ENCODE measurements around the gene GDAP1L1. TPM values are rescaled to one million over a fixed set of nuclear protein-coding genes. Genes with fewer than 3 reads are reported as not detected.

Gene GDAP1L1
- total RNA-seq, 1 donor from 2014 or later = 0.26 TPM

DNA sequence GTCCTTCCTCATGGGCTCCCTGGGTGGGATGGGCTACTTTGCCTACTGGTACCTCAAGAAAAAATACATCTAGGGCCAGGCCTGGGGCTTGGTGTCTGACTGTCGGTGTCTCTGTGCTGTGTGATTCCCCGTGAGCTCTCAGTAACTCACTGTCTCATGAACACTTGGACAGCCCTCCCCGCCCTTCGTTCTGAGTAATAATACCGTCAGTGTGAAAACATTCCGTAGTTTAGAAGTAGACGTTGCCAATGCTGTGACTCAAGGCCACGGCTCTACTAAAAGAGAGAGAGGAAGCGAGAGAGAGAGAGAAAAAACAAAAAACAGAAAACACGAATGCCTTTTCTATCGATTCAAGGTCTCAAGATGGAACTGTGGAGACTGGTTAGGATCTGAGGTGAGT lies 32.1 kb downstream of the GDAP1L1 start:
- Mint-ChIP-seq H3K27me3 (ENCODE audit: insufficient read depth, low read depth) (peaks cover 4% of the 10 kb centered on the region), H3K27ac (no peak overlapping the region), H3K4me3 (no peak overlapping the region), H3K4me1 (no peaks in the 10 kb centered on the region), H3K36me3 (no peaks in the 10 kb centered on the region), H3K9me3 (no peaks in the 10 kb centered on the region)
- Histone ChIP-seq H3K27ac (no peak overlapping the region), H3K36me3 (no peaks in the 10 kb centered on the region), H3K4me2 (no peak overlapping the region), H3K27me3 (no peaks in the 10 kb centered on the region), H2AFZ (replicated peaks) (no peak overlapping the region), H3K4me1 (no peaks in the 10 kb centered on the region), H3K4me3 (no peak overlapping the region), H3K79me2 (ENCODE audit: low read depth) (no peaks in the 10 kb centered on the region), H3K9ac (no peak overlapping the region), H3F3A (ENCODE audit: low read depth) (no peaks in the 10 kb centered on the region), H4K20me1 (ENCODE audit: low read depth) (no peaks in the 10 kb centered on the region), H3K9me3 (ENCODE audit: low read depth) (no peaks in the 10 kb centered on the region)
- TF ChIP-seq EZH2 (IDR thresholded peaks at IDR 0.05) (no peak), EZH2phosphoT487 (IDR thresholded peaks at IDR 0.05) (no peak)
- TF ChIP-seq, protein P1, sequence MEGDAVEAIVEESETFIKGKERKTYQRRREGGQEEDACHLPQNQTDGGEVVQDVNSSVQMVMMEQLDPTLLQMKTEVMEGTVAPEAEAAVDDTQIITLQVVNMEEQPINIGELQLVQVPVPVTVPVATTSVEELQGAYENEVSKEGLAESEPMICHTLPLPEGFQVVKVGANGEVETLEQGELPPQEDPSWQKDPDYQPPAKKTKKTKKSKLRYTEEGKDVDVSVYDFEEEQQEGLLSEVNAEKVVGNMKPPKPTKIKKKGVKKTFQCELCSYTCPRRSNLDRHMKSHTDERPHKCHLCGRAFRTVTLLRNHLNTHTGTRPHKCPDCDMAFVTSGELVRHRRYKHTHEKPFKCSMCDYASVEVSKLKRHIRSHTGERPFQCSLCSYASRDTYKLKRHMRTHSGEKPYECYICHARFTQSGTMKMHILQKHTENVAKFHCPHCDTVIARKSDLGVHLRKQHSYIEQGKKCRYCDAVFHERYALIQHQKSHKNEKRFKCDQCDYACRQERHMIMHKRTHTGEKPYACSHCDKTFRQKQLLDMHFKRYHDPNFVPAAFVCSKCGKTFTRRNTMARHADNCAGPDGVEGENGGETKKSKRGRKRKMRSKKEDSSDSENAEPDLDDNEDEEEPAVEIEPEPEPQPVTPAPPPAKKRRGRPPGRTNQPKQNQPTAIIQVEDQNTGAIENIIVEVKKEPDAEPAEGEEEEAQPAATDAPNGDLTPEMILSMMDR (IDR thresholded peaks at IDR 0.05) = no peak
- no peak for DNase-seq (ENCODE audit: low spot score)

DNA sequence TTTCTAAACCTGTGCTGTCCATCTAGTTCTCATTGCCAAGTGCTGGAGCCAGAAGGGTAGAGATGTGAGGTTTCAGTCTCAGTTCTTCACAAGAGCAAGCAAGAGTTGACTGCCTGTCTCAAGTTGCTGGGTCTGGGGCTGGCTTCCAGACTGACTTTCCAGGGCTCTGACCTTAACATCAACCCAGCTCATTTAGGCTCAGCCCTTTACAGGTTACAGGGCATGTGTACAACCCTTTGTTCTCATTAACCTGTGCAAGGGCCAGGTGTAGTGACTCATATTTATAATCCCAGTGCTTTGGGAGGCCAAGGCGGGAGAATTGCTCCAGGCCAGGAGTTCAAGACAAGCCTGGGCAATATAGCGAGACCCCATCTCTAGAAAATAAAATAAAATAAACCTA lies 33.3 kb downstream of the GDAP1L1 start:
- Histone ChIP-seq H3F3A (ENCODE audit: low read depth) (no peaks in the 10 kb centered on the region), H4K20me1 (ENCODE audit: low read depth) (no peaks in the 10 kb centered on the region), H3K4me1 (no peaks in the 10 kb centered on the region), H3K9ac (no peak overlapping the region), H2AFZ (replicated peaks) (no peak overlapping the region), H3K27me3 (no peaks in the 10 kb centered on the region), H3K79me2 (ENCODE audit: low read depth) (no peaks in the 10 kb centered on the region), H3K36me3 (no peaks in the 10 kb centered on the region), H3K4me2 (no peak overlapping the region), H3K4me3 (no peak overlapping the region), H3K9me3 (ENCODE audit: low read depth) (no peaks in the 10 kb centered on the region), H3K27ac (no peak overlapping the region)
- Mint-ChIP-seq H3K4me1 (no peaks in the 10 kb centered on the region), H3K27ac (no peak overlapping the region), H3K9me3 (no peaks in the 10 kb centered on the region), H3K4me3 (no peak overlapping the region), H3K36me3 (no peaks in the 10 kb centered on the region), H3K27me3 (ENCODE audit: insufficient read depth, low read depth) (peaks cover 4% of the 10 kb centered on the region)
- TF ChIP-seq, protein P1 (IDR thresholded peaks at IDR 0.05) = no peak
- no peak for TF ChIP-seq EZH2phosphoT487 (IDR thresholded peaks at IDR 0.05)
- no peak for TF ChIP-seq EZH2 (IDR thresholded peaks at IDR 0.05)
- DNase-seq (ENCODE audit: low spot score) = no peak

GRCh38 chr20:44282192-44282591 lies 35.1 kb downstream of the GDAP1L1 start:
- TF ChIP-seq, protein P1 (IDR thresholded peaks at IDR 0.05) = no peak
- TF ChIP-seq EZH2phosphoT487 (IDR thresholded peaks at IDR 0.05) = no peak
- TF ChIP-seq EZH2 (IDR thresholded peaks at IDR 0.05) = no peak
- Mint-ChIP-seq H3K27me3 (ENCODE audit: insufficient read depth, low read depth) (peaks cover 4% of the 10 kb centered on the region), H3K9me3 (no peaks in the 10 kb centered on the region), H3K4me3 (no peak overlapping the region), H3K36me3 (no peaks in the 10 kb centered on the region), H3K4me1 (no peaks in the 10 kb centered on the region), H3K27ac (no peak overlapping the region)
- DNase-seq (ENCODE audit: low spot score) = no peak
- H4K20me1 ChIP-seq (ENCODE audit: low read depth) = no peaks in the 10 kb centered on the region
- no peak overlapping the region for H3K4me2 ChIP-seq
- no peaks in the 10 kb centered on the region for H3K9me3 ChIP-seq (ENCODE audit: low read depth)
- no peak overlapping the region for H3K9ac ChIP-seq
- H3K4me1 ChIP-seq = no peaks in the 10 kb centered on the region
- H3K27ac ChIP-seq = no peak overlapping the region
- H3F3A ChIP-seq (ENCODE audit: low read depth) = no peaks in the 10 kb centered on the region
- no peaks in the 10 kb centered on the region for H3K79me2 ChIP-seq (ENCODE audit: low read depth)
- H2AFZ ChIP-seq (replicated peaks) = no peak overlapping the region
- no peaks in the 10 kb centered on the region for H3K36me3 ChIP-seq
- no peak overlapping the region for H3K4me3 ChIP-seq
- no peaks in the 10 kb centered on the region for H3K27me3 ChIP-seq

Data from neural progenitor cell (in vitro differentiated cells).